ENCODE measurements around the gene CLPX. TPM values are rescaled to one million over a fixed set of nuclear protein-coding genes. Genes with fewer than 3 reads are reported as not detected.

CLPX gene
- total RNA-seq, 1 donor: 44.5 TPM

GRCh38 chr15:65133548-65134200, 51.5 kb downstream of the CLPX start, which contains the start of gene PDCD7:
PDCD7 (minus strand) TSS chr15:65133808; CDS start chr15:65133781, 27 bp downstream.
- no peak for TF ChIP-seq CTCF (IDR thresholded peaks at IDR 0.05; ENCODE audit: insufficient read depth, low read depth, low read length)
- peak; percentile 93 for DNase-seq (ENCODE audit: low read depth)
- H3K4me3 ChIP-seq (ENCODE audit: low read depth, low read length): peak within 1 kb of the TSS; percentile 81

- DNase-seq (ENCODE audit: low read depth): peak; percentile 61
- peak overlapping the region; percentile 81 for H3K4me3 ChIP-seq (ENCODE audit: low read depth, low read length)
- no peak for TF ChIP-seq CTCF (IDR thresholded peaks at IDR 0.05; ENCODE audit: insufficient read depth, low read depth, low read length)
Measured at GRCh38 chr15:65132878-65133547, 52.1 kb downstream of the CLPX start.

GRCh38 chr15:65130941-65131340, 54.2 kb downstream of the CLPX start:
- DNase-seq (ENCODE audit: low read depth): no peak
- no peak for TF ChIP-seq CTCF (IDR thresholded peaks at IDR 0.05; ENCODE audit: insufficient read depth, low read depth, low read length)

GRCh38 chr15:65115542-65115941, 69.6 kb downstream of the CLPX start:
- no peak for DNase-seq (ENCODE audit: low read depth)
- TF ChIP-seq CTCF (IDR thresholded peaks at IDR 0.05; ENCODE audit: insufficient read depth, low read depth, low read length): no peak

More at GRCh38 chr15:65130941-65131340, 54.2 kb downstream of the CLPX start:
- no peak overlapping the region for H3K4me3 ChIP-seq (ENCODE audit: low read depth, low read length)

GRCh38 chr15:65115086-65115485, 70.1 kb downstream of the CLPX start, which contains the start of gene UBAP1L:
UBAP1L (minus strand) TSS chr15:65115200; CDS start chr15:65106215, 8,985 bp downstream.
- no peak within 1 kb of the TSS for H3K4me3 ChIP-seq (ENCODE audit: low read depth, low read length)
- no peak for DNase-seq (ENCODE audit: low read depth)
- TF ChIP-seq CTCF (IDR thresholded peaks at IDR 0.05; ENCODE audit: insufficient read depth, low read depth, low read length): no peak

More at GRCh38 chr15:65115542-65115941, 69.6 kb downstream of the CLPX start:
- H3K4me3 ChIP-seq (ENCODE audit: low read depth, low read length): no peak overlapping the region

- no peak for TF ChIP-seq CTCF (IDR thresholded peaks at IDR 0.05; ENCODE audit: insufficient read depth, low read depth, low read length)
- peak; percentile 87 for DNase-seq (ENCODE audit: low read depth)
- no peak overlapping the region for H3K4me3 ChIP-seq (ENCODE audit: low read depth, low read length)
Measured at GRCh38 chr15:65110676-65111292, 74.4 kb downstream of the CLPX start.

All from fibroblast of villous mesenchyme (primary cell).